ENCODE results near the gene PREX1. TPM values are rescaled to one million over a fixed set of nuclear protein-coding genes. Genes with fewer than 3 reads are reported as not detected.

Gene PREX1
- total and polyA plus RNA-seq, 2 experiments from 2014 or later: 2.4 to 10.3 TPM

- no peak for TF ChIP-seq REST (IDR thresholded peaks at IDR 0.05; ENCODE audit: unreplicated experiment)
Measured at GRCh38 chr20:48582673-48582985, 245.2 kb downstream of the PREX1 start (continued).

DNA sequence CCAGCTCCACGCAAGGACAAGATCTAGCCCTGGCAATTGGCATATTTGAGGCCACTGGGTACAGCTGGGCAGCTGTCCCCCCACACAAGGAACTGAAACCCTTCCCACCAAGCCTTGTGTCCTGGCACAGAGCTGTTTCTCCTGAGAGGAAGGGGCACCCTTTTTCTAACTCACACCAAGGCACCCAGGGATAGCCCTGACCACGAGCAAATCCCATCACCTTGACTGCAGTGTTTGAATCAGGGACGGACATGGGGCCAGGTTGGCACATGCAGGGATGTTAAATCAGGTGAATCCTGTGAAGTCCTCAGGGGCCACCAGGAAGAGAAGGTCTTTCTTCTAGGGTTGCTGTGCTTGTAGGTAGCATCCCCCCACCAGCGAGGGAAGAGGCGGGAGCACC lies 246.6 kb downstream of the PREX1 start:
- Histone ChIP-seq H3K79me2 (replicated peaks; ENCODE audit: insufficient read depth) (no peaks in the 10 kb centered on the region), H3K4me3 (no peak overlapping the region), H2AFZ (no peak overlapping the region), H3K4me2 (no peak overlapping the region), H3K4me1 (ENCODE audit: insufficient read depth) (0 out of 2 replicates have a peak, but pooled peaks cover 3% of the 10 kb centered on the region), H3F3A (replicated peaks; ENCODE audit: low read depth) (no peaks in the 10 kb centered on the region), H3K27me3 (ENCODE audit: insufficient read depth) (no peaks in the 10 kb centered on the region), H4K20me1 (replicated peaks; ENCODE audit: insufficient read depth) (no peaks in the 10 kb centered on the region), H3K27ac (ENCODE audit: low read depth) (no peak overlapping the region), H3K36me3 (ENCODE audit: insufficient read depth) (no peaks in the 10 kb centered on the region), H3K9me2 (ENCODE audit: insufficient read depth) (no peaks in the 10 kb centered on the region)
- no peak overlapping the region for H3K4me3 Mint-ChIP-seq
- ATAC-seq: no peak
- no peak for DNase-seq (ENCODE audit: low spot score)
- TF ChIP-seq ZNF114 (CRISPR knock-in tag; IDR thresholded peaks at IDR 0.05) (no peak), REST (IDR thresholded peaks at IDR 0.05; ENCODE audit: unreplicated experiment) (no peak), ZNF462 (CRISPR knock-in tag; IDR thresholded peaks at IDR 0.05) (no peak), ETS1 (IDR thresholded peaks at IDR 0.05) (no peak), NANOG (IDR thresholded peaks at IDR 0.05; ENCODE audit: borderline replicate concordance) (no peak), POLR2AphosphoS5 (IDR thresholded peaks at IDR 0.05; ENCODE audit: low read depth) (no peak)
- H3K27ac Mint-ChIP-seq: no peak overlapping the region
- H3K9me3 Mint-ChIP-seq: peaks cover 3% of the 10 kb centered on the region; the same call in 2 of the 3 replicates
- peaks cover 12% of the 10 kb centered on the region for H3K27me3 Mint-ChIP-seq (ENCODE audit: insufficient read depth, low read depth, poor library complexity)
- H3K36me3 Mint-ChIP-seq (ENCODE audit: low read depth): no peaks in the 10 kb centered on the region
- peaks cover 7% of the 10 kb centered on the region for H3K4me1 Mint-ChIP-seq
